Measurements from ENCODE around the gene KLF2.

Gene KLF2

DNA sequence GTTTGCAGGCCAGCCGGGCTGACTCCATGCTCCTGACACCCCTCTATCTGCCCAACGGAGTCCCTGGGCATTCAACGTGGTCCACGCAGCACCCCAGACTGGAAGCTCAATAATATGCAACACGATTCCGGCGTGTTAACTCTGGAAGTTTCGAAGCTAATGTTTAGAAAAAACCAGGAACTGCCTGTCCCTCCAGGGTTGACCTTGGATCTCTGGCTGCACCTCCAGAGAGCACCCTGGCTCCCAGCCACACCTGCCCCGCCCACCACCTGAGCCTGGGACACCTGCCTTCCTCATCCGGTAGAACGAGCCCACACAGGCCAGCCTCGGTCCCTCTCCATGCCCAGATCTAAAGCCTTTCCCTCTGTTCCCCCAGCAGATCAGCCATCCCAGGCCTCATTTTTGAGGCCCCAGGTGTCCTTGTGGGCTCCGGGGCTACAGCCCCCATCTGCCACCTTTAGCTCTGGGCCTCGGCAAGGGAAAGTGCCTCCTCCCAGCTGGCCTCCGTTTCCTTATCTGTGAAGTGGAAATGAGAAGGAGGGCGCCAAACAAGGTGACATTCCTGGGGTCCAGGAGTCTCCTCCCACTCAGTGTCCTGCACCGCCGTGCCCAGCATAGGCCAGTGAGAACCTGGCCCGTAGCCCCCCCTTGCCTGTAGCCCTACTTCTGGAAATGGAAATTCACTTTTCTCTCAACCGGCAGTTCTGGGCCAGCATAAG lies 38.7 kb downstream of the KLF2 start:
- DNase-seq (ENCODE audit: low read depth in 2 of 2): no peak

DNA sequence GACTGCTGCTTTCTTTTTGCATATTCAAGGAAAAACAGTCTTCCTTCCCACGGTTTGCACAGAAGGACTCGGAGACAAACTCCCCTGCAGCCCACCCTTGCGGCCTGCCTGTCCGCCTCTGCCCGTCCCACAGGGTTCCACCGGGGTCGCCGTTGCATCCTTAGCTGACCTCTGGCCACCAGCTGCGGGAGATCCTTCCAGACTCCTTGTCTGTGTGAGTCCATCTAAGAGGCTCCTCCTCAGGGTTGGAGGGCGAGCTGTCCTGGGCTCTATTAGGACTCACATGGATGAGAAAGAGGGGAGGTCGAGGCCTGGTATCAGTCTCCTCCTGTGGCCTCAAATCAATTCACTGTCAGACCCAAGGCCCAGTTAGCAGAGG lies 39.2 kb downstream of the KLF2 start:
- no peak for DNase-seq (ENCODE audit: low read depth in 2 of 2)

DNA sequence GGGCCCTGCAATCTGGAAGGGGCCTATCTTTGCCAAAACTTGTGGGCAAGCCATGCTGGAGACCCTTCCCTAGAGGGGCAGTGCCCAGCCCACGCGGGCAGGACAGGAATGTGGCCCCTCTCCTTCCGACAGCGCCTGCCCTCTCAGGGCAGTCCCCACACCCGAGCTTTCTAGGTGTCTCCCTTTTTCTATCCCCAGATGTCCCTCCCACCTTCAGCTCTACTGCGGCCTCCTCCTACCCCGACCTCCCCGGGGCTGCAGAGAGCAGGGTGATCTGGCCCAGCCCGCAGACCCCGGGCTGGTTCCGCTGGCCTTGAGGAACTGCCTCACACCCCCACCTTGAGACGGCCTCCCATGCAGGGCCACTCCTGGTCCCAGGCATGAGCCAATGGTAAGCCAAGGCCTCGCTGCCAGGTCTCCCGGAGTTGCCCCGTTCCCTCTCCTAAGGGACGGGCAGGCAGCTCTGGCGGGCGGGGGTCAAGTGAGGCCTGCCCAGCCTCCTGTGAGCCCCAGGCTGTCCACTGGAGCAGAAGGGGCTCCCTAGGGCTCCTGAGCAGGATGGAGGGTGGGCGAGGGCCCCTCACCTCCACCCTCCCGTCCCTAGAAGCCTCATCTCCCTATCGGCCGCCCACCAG lies 39.7 kb downstream of the KLF2 start:
- DNase-seq (ENCODE audit: low read depth in 2 of 2): no peak

DNA sequence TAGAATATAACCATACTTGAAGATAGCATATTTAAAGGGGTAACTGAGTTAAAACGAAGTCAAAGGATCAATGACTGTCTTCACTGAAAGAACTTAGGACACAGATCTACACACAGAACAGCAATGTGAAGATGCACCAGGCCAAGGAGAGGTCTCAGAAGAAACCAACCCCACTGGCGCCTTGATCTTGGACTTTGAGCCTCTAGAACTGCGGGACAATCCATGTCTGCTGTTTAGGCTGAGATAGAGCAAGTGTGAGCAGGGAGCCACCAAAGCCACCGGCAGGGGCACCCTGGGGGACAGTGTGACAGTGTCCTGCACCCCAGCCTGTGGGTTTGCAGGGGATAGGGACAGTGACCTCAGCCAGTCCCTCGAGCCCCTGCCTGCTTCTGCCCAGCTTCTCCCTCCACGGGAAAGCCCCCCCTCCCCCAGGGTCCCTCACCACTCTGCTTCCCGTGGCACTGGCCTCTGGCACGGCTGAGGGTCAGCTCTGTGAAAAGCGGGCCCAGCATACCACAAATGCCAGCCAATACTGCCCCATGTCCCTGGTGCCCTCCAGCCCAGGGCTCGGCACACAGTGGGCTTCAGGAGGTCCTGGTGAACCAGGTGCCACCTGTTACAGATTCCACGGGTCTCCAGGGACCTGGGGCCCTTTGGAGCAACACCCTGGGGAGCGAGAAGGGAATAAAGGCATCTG lies 40.8 kb downstream of the KLF2 start:
- DNase-seq (ENCODE audit: low read depth in 2 of 2): no peak

DNA sequence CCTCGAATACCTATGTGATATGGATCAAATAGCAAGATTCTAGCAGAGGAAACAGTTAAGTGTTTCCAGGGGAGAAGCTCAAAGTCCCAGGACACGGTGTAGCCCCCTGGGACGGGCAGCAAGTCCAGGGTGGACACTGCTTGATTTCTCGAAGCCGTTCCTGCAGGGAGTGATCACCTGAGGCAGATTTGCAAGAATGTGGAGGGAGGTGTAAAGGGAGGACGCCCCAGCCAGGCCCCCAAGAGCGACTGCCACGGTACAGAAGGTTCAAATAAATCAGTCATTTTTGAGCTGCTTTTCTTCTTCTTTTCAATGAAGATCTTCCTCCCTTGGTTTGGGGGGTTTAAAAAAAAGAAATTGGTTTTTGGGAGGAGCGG lies 41.4 kb downstream of the KLF2 start:
- DNase-seq (ENCODE audit: low read depth in 2 of 2): no peak

DNA sequence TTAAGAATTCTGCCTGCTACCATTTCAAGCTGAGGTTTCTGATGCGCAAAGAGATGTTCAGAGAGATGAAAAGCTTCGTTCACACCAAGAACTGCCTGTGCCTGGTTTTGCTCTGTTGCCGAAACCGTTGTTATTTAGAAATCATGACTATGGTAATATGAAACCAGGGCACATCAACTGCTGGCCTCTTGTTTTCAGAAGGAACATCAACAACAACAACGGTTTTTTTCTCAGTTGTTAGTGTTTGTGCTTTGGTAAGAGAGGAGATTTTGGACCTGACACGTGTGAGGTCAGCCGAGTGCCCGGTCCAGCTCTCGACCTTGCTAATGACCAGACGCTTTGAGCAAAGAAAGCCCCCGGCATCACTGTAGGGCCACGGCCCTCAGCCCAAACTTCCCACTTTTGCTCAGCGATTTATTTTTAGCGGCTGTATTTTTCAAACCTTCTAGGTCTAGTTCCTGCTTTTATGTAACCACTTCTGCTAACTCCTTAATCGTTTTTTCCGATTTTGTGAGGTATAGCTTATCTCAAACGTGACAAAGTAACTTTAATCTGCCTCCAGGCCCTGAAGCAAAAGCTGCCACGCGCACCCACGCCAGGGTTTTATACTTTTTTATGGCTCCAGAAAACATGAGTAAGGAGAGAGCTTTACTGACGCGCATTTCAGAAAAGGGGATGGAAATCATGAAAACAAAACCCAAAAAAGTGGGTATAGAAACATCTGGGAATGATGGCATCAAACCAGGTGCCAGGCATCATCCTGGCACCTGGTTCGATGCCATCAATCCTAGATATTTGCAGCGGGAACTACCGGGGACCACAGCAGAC lies 42.0 kb downstream of the KLF2 start:
- no peak for DNase-seq (ENCODE audit: low read depth in 2 of 2)

DNA sequence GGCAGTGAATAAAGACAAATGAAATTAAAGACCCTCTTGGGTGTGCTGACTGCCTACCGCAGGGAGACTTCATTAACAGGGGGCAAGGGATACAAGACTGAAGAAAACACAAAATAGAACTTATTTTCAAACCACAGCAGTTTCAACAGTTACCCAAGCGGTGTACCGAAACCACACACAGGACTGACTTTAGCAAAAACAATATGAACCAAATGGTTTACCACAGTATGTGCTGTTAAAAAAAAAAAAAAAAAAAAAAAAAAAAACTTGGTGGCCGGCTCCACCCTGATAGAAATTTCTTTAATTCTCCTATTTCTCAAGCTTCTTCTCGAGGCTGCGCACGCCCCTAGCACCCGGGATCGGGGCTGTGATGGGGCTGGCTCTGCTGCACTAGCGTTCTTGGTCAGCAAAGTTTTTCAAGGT lies 42.6 kb downstream of the KLF2 start:
- DNase-seq (ENCODE audit: low read depth in 2 of 2): no peak

DNA sequence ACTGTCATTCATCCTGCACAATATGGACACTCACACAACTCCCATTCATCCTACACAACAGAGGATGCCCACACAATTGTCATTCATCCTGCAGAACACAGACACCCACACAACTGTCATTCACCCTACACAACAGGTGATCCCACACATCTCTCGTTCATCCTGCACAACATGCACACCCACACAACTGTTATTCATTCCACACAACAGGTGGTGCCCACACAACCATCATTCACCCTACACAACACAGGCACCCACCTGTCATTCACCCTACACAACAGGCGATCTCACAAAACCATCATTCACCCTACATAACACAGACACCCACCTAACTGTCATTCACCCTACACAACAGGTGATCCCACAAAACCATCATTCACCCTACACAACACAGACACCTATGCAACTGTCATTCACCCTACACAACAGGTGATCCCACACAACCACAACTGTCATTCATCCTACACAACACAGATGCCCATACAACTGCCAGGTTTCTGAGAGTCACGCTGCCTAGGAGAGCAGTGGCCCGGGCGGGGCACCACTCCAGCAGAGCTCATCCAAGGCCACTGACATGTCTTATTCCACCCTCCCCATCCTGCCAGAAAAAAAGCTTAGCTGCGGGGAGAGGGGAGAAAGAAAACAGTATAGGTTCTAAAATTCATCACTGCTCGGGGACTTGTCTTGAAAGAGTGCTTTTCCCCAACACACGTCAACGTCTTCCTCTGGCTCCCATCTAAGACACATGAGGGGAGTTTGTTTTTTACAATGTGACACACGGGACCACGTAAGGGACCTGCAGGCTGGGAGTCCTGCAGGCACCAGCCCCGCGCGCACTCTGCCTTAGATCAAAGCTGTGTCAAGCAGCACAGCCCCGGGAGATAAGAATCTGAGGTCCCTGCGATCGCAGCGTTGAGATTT lies 44.0 kb downstream of the KLF2 start:
- DNase-seq (ENCODE audit: low read depth in 2 of 2): no peak

DNA sequence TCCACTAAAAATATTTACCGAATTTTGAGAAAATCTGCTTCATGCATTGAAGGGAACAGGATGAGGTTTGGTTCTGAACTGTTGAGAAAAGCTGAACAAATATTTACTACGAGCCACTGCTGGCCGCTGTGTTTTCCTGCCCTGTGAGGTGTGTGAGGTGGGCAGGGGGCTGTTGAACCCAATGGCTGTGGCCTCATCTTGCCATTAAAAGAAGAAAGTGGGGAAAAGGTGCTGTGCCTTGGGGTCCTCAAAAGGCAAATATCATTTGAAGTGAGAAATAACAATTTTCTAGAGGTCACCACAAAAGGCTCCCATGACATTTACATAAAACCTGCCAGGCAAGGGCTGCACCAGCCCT lies 44.7 kb downstream of the KLF2 start:
- no peak for DNase-seq (ENCODE audit: low read depth in 2 of 2)

DNA sequence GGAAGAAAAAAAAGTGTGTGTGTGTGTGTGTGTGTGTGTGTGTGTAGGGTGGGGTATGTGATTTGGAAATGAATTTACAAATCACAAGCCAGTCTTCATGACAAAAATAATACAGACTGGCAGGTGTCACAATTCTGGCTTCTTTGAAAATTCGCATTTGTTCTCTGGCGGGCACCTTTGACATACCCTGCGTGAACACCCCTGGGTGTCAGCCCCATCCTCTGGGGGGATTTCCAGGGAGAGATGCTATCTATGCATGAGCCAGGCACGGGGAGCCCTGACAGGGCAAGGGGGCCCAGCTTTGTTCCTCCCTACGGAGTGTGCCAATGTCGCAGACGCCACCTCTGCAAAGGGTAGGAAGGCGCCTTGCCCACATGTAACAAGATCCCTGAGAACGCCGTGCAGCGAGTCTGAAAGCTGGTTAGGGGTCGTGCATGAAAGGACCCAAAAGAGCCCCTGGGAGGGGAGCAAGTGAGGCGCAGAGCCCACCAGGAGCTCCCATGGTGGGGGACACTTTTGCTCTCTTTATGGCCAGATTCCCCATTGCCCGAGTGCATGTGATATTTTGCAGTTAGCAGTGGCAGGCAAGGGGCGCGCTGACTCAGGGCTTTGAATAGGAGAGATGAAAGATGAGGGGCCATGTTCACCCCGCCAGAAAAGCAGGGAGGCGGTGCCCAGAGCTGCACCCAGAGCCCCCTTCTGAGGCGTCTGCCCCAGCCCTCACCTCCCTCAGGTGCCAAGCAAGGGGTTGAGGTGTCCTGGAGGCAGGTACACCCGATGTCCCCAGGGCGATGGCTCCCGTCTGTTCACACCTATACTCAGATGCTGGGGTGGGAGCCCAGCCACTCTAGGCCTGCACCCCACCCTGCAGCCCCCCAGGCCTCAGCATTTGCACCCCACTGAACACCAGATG lies 45.3 kb downstream of the KLF2 start:
- no peak for DNase-seq (ENCODE audit: low read depth in 2 of 2)

DNA sequence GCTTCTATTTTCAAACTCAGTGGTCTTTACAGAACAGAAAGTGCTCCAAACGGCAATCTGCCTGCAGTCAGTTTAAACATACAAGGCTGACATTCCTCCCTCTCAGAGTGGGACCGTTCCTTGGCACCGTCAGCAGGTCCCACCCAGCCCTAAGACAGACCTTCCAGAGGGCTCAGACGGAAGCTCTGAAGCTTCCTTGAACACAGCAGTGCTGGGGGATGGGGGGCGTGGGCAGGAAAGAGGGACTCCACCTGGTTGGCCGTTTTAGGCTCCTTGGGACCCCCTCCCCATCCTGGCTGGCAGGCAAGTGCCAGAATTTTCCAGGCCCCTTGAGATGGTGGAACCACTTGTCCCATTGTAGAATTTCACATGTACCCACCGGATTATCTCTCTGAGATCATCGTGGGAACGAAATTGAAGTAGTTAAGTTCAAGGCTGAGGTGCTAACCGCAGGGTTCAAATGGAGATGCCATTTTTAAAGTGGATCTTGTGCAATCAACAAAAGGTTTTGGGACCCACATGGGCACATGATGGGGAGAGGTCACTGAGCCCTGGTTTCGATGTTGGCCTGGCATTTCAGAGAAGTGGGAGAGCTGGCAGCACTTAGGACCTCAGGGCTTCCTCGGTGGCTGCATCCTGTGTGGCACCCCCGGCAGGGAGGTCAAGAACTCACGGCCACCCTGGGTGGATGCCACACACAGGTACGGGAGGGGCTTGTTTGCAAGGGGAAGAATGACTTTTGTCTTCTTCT lies 46.2 kb downstream of the KLF2 start:
- no peak for DNase-seq (ENCODE audit: low read depth in 2 of 2)

DNA sequence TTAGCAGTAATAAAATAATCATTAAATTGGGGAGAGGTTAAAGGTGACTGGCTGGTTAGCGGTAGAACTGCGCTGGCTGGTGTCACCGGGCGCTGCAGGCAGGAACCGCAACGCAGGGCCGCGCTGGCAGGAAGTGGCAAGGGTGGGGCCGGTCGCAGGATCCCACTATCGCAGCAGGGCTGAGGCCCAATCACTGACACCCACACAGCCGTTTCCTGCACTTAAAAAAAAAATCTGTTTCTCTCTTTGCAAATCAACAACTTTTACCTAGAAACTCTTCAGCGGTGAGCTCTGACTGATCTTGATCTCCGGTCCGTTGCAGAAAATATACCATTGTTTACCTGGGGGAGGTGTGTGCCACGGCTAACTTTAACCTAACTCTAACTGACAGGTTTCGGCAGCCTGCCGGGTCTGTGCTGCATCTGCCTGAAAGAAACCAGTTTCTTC lies 46.9 kb downstream of the KLF2 start:
- DNase-seq (ENCODE audit: low read depth in 2 of 2): peak; percentile 70 to 75

DNA sequence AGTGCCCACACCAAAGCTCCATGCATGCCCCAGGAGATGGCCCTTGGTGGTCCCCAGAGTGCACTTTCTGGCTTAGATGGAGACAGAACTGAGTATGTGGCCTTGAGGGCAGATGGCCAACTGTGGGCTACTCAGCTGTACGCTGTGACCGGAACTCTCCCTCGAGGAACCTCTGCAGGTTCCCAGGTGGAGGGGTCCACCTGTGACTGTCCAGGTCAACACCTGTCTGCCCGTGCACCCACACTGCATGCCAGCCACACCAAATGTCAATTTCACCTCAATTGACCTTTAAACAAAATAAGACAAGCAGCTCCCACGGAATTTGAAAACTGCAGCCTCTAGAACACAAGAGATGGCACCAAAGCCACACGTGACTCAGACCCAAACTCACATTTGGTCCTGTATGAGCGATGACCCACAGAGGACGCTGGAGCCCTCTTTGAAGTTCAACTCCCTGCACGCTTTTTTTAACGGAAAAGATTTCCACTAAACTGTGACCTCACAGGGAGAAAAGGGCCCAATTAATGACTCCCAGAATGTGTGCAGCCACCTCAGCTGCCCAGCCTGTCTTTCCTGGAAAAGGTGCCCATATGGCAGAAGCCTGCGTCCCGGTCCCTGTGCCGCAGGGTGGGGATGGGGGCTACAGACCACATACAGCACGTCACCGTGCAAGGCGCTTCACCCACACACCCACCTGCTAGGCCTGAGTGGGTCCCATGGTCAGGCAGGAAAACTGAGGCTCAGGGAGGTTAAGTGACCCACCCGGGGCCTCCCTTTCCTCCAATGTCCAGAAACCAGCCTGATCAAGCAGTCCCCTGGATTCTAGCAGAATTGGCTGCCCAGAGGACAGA lies 47.7 kb downstream of the KLF2 start:
- no peak for DNase-seq (ENCODE audit: low read depth in 2 of 2)

DNA sequence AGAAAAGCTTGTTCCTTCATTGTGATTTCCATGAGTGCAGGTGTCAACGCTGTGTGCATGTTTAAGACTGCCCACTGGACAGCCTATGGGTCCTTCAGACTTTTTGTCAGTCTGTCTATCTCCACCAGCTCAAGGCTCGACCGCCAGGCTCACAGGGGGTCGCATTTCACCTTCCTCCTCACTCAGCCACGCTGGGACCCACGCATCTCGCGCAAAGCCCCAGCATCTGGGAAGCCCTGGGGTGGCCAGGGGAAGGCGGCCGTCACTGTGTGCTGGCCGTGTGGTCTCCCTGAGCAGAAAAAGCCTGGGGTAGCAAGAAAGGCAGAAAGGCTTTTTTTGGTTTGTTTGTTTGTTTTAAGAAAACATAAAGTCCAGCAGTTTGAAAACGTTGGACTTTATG lies 48.5 kb downstream of the KLF2 start:
- no peak for DNase-seq (ENCODE audit: low read depth in 2 of 2)

DNA sequence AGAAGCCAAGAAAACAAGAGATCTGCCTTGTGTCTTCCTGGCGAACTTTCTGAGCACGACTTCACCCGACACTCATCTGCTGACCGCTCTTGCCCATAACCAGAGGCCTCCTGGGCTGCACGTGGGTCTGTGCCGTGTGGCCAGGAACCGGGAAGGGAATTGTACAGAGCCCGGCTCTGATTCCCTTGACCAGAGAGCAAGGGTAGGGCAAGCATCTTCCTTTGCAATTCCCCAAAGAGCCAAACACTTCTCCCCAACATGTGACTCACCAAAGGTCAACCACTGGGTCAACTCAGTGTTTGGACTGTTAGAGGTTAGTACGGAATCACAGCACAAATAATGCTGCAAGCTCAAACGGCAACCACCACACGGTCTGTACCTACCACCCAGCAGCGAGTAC lies 48.9 kb downstream of the KLF2 start:
- DNase-seq (ENCODE audit: low read depth in 2 of 2): no peak

DNA sequence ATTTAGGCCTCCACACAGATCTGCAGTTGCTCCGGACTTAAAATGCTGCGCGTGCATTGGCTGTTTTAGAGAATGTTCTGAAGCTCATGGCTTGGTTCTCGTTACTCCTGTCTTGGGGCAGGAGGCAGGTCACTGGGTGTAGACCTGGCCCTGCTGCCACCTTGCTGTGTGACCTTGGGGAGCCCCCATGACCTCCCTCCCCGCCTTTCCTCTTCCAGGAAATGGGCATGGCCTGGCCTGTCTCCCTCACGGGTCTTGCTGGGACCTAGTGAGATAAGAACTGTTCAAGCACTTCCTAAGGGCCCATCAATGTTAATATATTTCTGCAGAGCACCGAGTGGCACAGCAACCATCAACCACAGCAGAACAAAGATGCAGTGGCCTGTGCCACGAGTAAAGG lies 49.4 kb downstream of the KLF2 start:
- DNase-seq (ENCODE audit: low read depth in 2 of 2): no peak

DNA sequence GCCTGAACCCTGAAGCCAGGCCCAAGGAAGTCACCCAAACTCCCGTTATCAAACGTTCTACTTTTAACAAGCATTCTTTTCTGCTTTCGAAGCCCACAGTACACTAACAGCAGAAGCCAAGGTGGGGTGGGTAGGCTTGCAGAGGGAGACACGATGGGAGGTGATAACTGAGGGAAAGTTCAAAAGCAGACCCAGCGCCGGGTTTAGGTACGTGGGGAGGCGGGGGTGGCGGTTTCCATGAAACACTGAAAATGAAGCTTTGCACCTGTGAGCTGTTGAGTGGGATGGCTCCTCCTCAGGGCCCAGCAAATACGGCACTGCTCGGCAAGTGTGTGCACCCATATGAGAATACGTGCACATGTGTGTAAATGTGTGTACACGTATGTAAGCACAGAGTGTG lies 49.8 kb downstream of the KLF2 start:
- DNase-seq (ENCODE audit: low read depth in 2 of 2): no peak

DNA sequence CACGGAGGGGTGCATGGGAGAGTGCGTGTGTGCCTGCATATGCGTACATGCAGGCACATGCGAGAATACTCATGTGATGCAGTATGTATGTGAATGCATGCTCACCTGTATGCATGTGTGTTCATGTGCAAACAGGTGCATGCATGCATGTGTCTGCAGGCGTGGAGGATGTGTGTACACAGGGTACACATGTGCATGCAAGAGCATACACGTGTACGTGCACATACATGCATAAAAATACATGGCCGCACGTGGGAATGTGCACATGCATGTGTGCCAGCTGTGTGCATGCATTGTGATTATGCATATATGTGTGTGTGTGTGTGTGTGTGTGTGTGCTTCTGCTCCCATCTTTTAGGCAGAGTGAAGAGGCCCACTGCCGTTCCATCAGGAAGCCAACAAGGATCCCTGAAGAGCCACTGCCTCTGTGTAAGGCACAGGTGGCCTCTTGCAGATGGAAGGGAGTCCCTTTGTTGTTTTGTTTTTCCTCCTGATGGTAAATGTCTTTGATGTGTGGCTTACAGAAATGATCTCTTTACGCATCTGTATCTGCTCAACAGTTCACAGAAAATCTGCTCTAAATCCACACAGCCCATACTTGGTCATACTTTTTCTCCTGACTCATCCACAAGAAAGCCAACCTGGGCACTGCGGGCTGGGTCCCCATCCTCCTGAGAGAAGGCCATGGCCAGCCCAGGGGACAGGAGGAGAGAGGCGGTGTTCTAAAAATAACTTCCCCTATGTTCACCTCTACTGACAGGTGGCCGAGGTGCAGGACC lies 50.7 kb downstream of the KLF2 start:
- no peak for DNase-seq (ENCODE audit: low read depth in 2 of 2)
